IMR-90 (cell line): ENCODE results near the gene EFEMP2. TPM values are rescaled to one million over a fixed set of nuclear protein-coding genes. Genes with fewer than 3 reads are reported as not detected.

Source experiments
- ATAC-seq: fragments of 200-7000 bp; cut with Tn5 transposase; 2 replicates; pipeline ENCODE4 v1.9.1; 2020; ENCODE audit warnings: low read depth, mild to moderate bottlenecking, moderate library complexity
- BruUV-seq: library from RNA; stranded (reverse); fragments of 400-500 nt; replicated peaks from 2 replicates; lab custom pipeline; 2021; lab: Mats Ljungman, UMichigan
- CTCF ChIA-PET: fragments of 300-600 bp; formaldehyde crosslinking; extraction: SDS; loops from one replicate; lab custom pipeline; 2021; ENCODE audit warnings: antibody characterized with exemption; lab: Yijun Ruan, JAX
- POLR2A ChIA-PET: fragments of 300-600 bp; sonication (Branson Sonifier 250); formaldehyde crosslinking; loops from one replicate; lab custom pipeline; 2022; ENCODE audit warnings: antibody characterized with exemption; ENCODE audit not compliant: unreplicated experiment; lab: Charles Lee
- DNase-seq: peaks from one replicate; pipeline ENCODE4 v3.0.0; 2013
- H2AFZ ChIP-seq: replicated peaks from 2 replicates; pipeline ENCODE3; 2013; ENCODE audit warnings: low read length, mild to moderate bottlenecking; ENCODE audit not compliant: poor library complexity
- H2AK5ac ChIP-seq: 2 replicates; pipeline ENCODE4 v1.6.1; 2013; ENCODE audit warnings: low read depth, low read length, inconsistent platforms
- H2AK9ac ChIP-seq: replicated peaks from 2 replicates; pipeline ENCODE3; 2013; ENCODE audit warnings: mild to moderate bottlenecking, low read depth, low read length, moderate library complexity; ENCODE audit not compliant: poor library complexity
- H2BK120ac ChIP-seq: 2 replicates; pipeline ENCODE4 v1.6.1; 2013; ENCODE audit warnings: low read depth, low read length, inconsistent platforms
- H2BK15ac ChIP-seq: 3 replicates; pipeline ENCODE4 v1.6.1; 2013; ENCODE audit warnings: low read depth, low read length, inconsistent platforms
- H2BK20ac ChIP-seq: 2 replicates; pipeline ENCODE4 v1.6.1; 2013; ENCODE audit warnings: low read depth, mild to moderate bottlenecking, inconsistent platforms, low read length, moderate library complexity
- H2BK5ac ChIP-seq: 2 replicates; pipeline ENCODE4 v1.6.1; 2013; ENCODE audit warnings: mild to moderate bottlenecking, low read depth, low read length, inconsistent platforms; ENCODE audit not compliant: poor library complexity, severe bottlenecking
- H3K14ac ChIP-seq: replicated peaks from 2 replicates; pipeline ENCODE4 v1.6.1; 2013; ENCODE audit warnings: low read depth, low read length, inconsistent platforms
- H3K18ac ChIP-seq: 2 replicates; pipeline ENCODE4 v1.6.1; 2013; ENCODE audit warnings: low read depth, low read length, control low read depth
- H3K23ac ChIP-seq: 2 replicates; pipeline ENCODE4 v1.6.1; 2013; ENCODE audit warnings: low read depth, low read length, inconsistent platforms
- H3K27ac ChIP-seq: 2 replicates; pipeline ENCODE4 v1.5.1; 2013; ENCODE audit warnings: mild to moderate bottlenecking, control low read depth, low read length; ENCODE audit not compliant: insufficient read depth
- H3K27me3 ChIP-seq: 2 replicates; pipeline ENCODE4 v1.6.1; 2013; ENCODE audit warnings: low read length; ENCODE audit not compliant: control insufficient read depth, insufficient read depth
- H3K36me3 ChIP-seq: 2 replicates; pipeline ENCODE4 v1.6.1; 2013; ENCODE audit warnings: low read length, mixed read lengths; ENCODE audit not compliant: control insufficient read depth, insufficient read depth
- H3K4ac ChIP-seq: 2 replicates; pipeline ENCODE4 v1.6.1; 2013; ENCODE audit warnings: low read depth, low read length, inconsistent platforms
- H3K4me1 ChIP-seq: 2 replicates; pipeline ENCODE4 v1.6.1; 2013; ENCODE audit warnings: low read length, mixed read lengths; ENCODE audit not compliant: control insufficient read depth, insufficient read depth
- H3K4me2 ChIP-seq: 2 replicates; pipeline ENCODE4 v1.6.1; 2013; ENCODE audit warnings: low read depth, mild to moderate bottlenecking, control low read depth, low read length, moderate library complexity
- H3K4me3 ChIP-seq: 2 replicates; pipeline ENCODE4 v1.5.1; 2013; ENCODE audit warnings: low read depth, mild to moderate bottlenecking, control low read depth, low read length, moderate library complexity; ENCODE audit not compliant: insufficient read depth
- H3K56ac ChIP-seq: 2 replicates; pipeline ENCODE4 v1.6.1; 2013; ENCODE audit warnings: low read length, inconsistent platforms; ENCODE audit not compliant: insufficient read depth; ENCODE audit errors: extremely low read depth
- H3K79me1 ChIP-seq, 2 experiments: 2 replicates each; pipeline ENCODE4 v1.6.1; 2013; ENCODE audit warnings: low read length in 2 of 2, inconsistent platforms in 1 of 2, low read depth in 1 of 2
- H3K9ac ChIP-seq: 2 replicates; pipeline ENCODE4 v1.6.1; 2013; ENCODE audit warnings: low read depth, low read length, control low read depth
- H3K9me1 ChIP-seq: 2 replicates; pipeline ENCODE4 v1.6.1; 2013; ENCODE audit warnings: low read length, inconsistent platforms; ENCODE audit not compliant: insufficient read depth
- H3K9me3 ChIP-seq: 2 replicates; pipeline ENCODE4 v1.6.1; 2013; ENCODE audit warnings: low read length; ENCODE audit not compliant: control insufficient read depth, insufficient read depth
- H4K20me1 ChIP-seq: 2 replicates; pipeline ENCODE4 v1.6.1; 2013; ENCODE audit warnings: low read length, inconsistent platforms; ENCODE audit not compliant: insufficient read depth
- H4K5ac ChIP-seq: 2 replicates; pipeline ENCODE4 v1.6.1; 2013; ENCODE audit warnings: mild to moderate bottlenecking, low read depth, low read length, control low read depth
- H4K8ac ChIP-seq, 2 experiments: 2 replicates each; pipeline ENCODE4 v1.6.1; 2013; ENCODE audit warnings: low read depth in 2 of 2, low read length in 2 of 2, control low read depth in 1 of 2, inconsistent platforms in 1 of 2
- H4K91ac ChIP-seq: 2 replicates; pipeline ENCODE4 v1.6.1; 2013; ENCODE audit warnings: low read depth, low read length, inconsistent platforms; ENCODE audit not compliant: insufficient read depth
- POLR2A ChIP-seq: IDR thresholded peaks from 2 replicates; pipeline ENCODE4 v1.6.1; 2012; ENCODE audit warnings: mild to moderate bottlenecking, low read depth, low read length
- RAD21 ChIP-seq: IDR thresholded peaks from 2 replicates; pipeline ENCODE4 v1.6.1; 2012; ENCODE audit warnings: low read length, improper control_type of control experiment
- WGBS, 2 experiments: methylation state at CpG; one replicate each; pipeline versions ENCODE4 v1.1.5 to v1.1.7; 2013; ENCODE audit warnings: missing lambda C conversion rate in 2 of 2; ENCODE audit not compliant: insufficient read length in 1 of 2; ENCODE audit errors: extremely low coverage in 2 of 2; 5-methylcytosine and 5-hydroxymethylcytosine counted together
- dilution Hi-C: fragments of 300-500 bp; cut with HindIII; formaldehyde crosslinking; loops from one replicate; pipeline ENCODE4 v1.14.3; 2018; ENCODE audit warnings: low sequenced_read_pairs; ENCODE audit not compliant: unreplicated experiment
- in situ Hi-C: fragments of 300-500 bp; cut with MboI; formaldehyde crosslinking; loops from 3 replicates; pipeline ENCODE4 v1.14.3; 2019; ENCODE audit warnings: low sequenced_read_pairs, inconsistent platforms, mixed read lengths
- intact Hi-C: fragments of 100-400 bp; cut with micrococcal nuclease; formaldehyde crosslinking; loops from 2 replicates; pipeline ENCODE4 v1.10.0; 2022
- polyA plus RNA-seq, 3 experiments: library from polyadenylated mRNA; depleted of rRNA; stranded (reverse); fragments of >200 nt; gene quantifications; 2 replicates each; pipeline ENCODE4 v1.2.3, GENCODE V29; 2012; ENCODE audit warnings: low replicate concordance in 1 of 3
- total RNA-seq: library from RNA; depleted of rRNA; stranded (reverse); fragments of >200 nt; gene quantifications from 2 replicates; pipeline ENCODE4 v1.2.3, GENCODE V29; 2012

Gene EFEMP2
- total and polyA plus RNA-seq, 2 of the 4 experiments (the other 2 are of a cell fraction): 62.7 to 431 TPM

GRCh38 chr11:65895482-65895981 is 22.9 kb upstream of the EFEMP2 start:
- Histone ChIP-seq H3K14ac (peak overlapping the region; percentile 23), H3K4me2 (peak overlapping the region; percentile 69), H3K27me3 (no peaks in the 10 kb centered on the region), H3K9ac (peak overlapping the region; percentile 54; the same call in 1 of the 2 replicates), H2BK5ac (peak overlapping the region; percentile 72), H3K56ac (0 out of 2 replicates have a peak overlapping the region, but pooled peaks have one; percentile 5), H2BK20ac (no peak overlapping the region), H4K8ac (peak overlapping the region in 1 of 2 experiments; percentile 57; a peak in 2 of 4 replicates), H3K4me3 (peak overlapping the region; percentile 5; the same call in 1 of the 2 replicates), H3K4me1 (peaks cover 33% of the 10 kb centered on the region), H4K91ac (no peak overlapping the region), H3K23ac (peak overlapping the region; percentile 99), H2AK9ac (no peak overlapping the region), H4K20me1 (peaks cover 91% of the 10 kb centered on the region), H3K9me3 (no peaks in the 10 kb centered on the region), H4K5ac (peak overlapping the region; percentile 12; the same call in 1 of the 2 replicates), H3K18ac (no peak overlapping the region), H2BK120ac (0 out of 2 replicates have a peak overlapping the region, but pooled peaks have one; percentile 10), H3K27ac (peak overlapping the region; percentile 22), H3K79me1 (peaks cover under 1 to 22% of the 10 kb centered on the region in 2 experiments; a peak in 3 of 4 replicates), H3K36me3 (peaks cover 46% of the 10 kb centered on the region), H2AFZ (no peak overlapping the region), H2AK5ac (peak overlapping the region; percentile 0; the same call in 1 of the 2 replicates), H3K9me1 (0 out of 2 replicates have a peak, but pooled peaks cover 4% of the 10 kb centered on the region), H2BK15ac (no peak overlapping the region), H3K4ac (peak overlapping the region; percentile 46)
- no TSS peak for BruUV-seq
- in situ Hi-C loops: no loop called here
- dilution Hi-C loops: no loop called here
- TF ChIP-seq RAD21: no peak
- peak; percentile 17 for TF ChIP-seq POLR2A
- CTCF ChIA-PET: interaction anchor here (1.2 kb wide), 1 partner anchor 125 kb away, joined by 4 read pairs; no protein-coding TSS in a partner anchor
- no peak for DNase-seq
- intact Hi-C loops: no loop called here
- ATAC-seq: no peak
- WGBS, 2 experiments: 100% methylated on average over 3 of the region's 5 CpGs; no CpG with 5 or more reads in 1 of the 2 experiments
- POLR2A ChIA-PET: interaction anchor here (0.7 kb wide), 2 partner anchors 79 to 117 kb away, joined by 5 read pairs; no protein-coding TSS in a partner anchor
